NCI-H2029 treated with DMSO at 0.1 percent for 48 hours (cell line): ENCODE results near the gene AFG3L2.

Source experiments
- DNase-seq: peaks from one replicate; lab custom pipeline; 2025; lab: John Stamatoyannopoulos, UW

AFG3L2 gene

DNA sequence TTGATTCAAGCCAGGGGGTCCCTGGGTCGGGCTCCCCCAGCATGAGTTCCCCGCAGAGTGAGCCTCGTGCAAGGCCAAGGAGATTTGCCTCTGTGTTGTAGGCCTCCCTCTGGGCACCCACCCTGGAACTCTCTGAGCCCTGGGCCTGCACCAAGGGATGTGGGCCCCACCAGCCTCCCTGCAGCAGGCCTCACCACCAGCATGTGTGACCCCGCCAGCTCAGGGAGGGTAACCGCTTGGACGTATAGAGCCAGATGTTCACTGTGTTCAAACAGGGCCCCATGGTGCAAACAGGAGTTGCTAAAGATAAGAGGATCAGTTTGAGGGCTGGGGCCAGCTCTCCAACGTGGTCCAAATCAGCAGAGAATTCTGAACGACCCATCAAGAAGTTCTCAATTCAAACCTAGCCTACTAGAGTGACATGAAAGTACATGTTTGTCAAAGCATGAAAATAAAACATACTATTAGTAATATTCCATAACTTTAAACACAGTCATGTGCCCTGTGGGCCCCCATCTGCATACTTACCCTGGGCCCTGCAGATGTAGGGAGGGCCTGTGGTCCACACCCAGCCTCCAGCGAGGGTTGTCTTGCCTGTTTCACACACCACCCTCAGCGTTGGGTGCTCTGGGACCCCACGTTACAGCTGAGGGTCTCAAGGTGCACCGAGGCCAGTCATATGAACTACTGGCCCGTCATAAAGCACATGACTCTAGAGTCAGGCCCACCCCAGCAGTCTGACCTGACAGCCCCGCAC lies 74.5 kb downstream of the AFG3L2 start:
- DNase-seq: no peak

GRCh38 chr18:12301263-12302005 lies 75.6 kb downstream of the AFG3L2 start:
- DNase-seq: no peak

DNA sequence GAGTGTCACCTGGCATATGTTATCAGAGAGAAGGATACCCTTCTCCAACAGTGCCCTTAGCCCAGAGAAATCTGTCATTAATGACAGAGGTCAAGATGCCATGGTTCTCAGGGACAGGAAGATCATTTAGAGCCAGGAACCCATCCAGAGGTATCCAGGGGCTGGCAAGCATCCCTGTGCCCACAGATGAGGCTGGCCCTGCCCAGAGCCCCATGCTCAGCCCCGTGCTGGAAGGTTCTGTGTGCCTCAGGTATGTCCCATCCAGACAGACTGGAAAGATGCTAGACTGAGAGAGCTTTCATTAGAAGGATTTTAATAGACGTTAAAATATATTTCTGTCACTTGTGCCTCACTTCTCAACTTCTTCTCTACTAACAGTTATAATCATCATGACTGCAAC lies 77.2 kb downstream of the AFG3L2 start:
- DNase-seq: no peak

DNA sequence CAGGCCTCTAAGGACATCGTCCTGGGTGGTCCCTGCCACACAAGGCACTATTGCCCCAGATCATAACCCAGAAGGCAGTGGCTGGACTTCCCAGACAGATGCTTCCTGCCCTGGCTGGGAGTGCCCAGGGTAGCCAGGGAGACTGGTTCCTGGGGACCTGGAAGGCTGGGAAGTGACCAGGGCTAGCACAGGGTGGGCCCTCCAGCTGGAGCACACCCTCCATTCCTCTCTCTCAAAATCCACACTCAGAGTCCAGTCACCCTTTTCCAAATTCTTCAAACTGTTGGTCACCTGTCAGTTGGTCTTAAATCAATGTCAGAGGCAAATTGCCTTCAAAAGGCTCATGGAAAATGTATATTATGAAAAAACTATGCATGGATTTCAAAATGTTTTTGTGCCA lies 80.6 kb downstream of the AFG3L2 start:
- DNase-seq: no peak

- DNase-seq: no peak
These were observed 81.0 kb downstream of the AFG3L2 start for GRCh38 chr18:12296087-12296403.

GRCh38 chr18:12295389-12296086 lies 81.5 kb downstream of the AFG3L2 start:
- DNase-seq: no peak

- no peak for DNase-seq
These were observed 83.2 kb downstream of the AFG3L2 start for GRCh38 chr18:12293831-12294230.

DNA sequence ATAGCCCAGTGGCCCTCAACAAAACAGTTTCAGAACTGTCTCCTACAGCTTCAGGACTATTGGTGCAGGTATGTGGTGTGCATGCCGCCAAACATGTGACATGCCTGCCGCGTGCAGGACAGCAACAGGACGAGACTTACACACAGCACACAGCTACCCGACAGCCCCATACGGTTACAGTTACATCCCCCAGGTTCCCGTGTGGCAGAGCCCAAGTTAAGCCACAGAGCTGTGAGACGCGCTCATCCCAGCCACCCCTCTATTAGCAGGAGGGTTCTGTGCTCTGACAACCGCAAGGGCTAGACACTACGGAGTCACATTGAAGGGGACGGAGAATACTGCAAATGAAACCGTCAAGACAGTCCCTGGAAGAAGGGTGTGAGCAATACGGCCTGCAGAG lies 85.3 kb downstream of the AFG3L2 start:
- DNase-seq: no peak

DNA sequence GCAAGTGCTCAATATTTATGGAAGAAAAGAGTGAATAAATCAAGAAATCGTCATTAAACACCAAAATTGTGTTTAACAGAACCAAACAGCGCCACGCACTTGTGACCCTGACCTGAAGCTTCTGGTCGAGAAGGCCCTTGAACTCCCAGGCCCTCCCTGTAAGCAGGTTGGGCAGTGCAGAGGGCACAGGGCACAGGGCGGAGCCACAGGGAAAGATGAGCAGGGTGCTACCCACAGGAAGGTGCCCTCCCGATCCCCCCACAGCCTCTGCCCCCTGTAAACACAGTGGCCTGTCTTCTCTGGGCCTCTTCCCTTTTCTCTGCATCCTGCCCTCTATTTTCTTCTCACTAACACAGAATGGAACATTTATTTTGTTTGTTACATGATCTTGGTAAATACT lies 85.9 kb downstream of the AFG3L2 start:
- no peak for DNase-seq

- no peak for DNase-seq
These were observed 86.9 kb downstream of the AFG3L2 start for GRCh38 chr18:12290086-12290485.

DNA sequence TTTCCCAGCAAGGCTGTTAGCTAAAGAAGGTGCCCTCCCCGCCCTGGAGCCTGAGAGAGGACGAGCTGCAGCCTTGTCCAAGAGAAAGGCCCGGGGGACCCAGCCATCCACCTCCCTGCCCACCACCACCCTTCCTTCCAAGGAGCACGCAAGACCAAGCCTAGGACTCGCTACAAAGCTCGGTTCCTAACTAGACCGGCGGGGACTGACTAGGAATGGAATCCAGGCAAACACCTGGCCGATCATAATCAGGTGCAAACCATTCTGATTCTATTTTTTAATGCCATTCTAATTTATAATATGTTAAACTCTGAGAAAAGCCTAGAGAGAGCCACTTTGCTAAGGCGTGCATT lies 88.6 kb downstream of the AFG3L2 start:
- no peak for DNase-seq

- no peak for DNase-seq
These were observed 89.2 kb downstream of the AFG3L2 start for GRCh38 chr18:12287684-12288402.

GRCh38 chr18:12287131-12287681 lies 89.8 kb downstream of the AFG3L2 start:
- DNase-seq: no peak

DNA sequence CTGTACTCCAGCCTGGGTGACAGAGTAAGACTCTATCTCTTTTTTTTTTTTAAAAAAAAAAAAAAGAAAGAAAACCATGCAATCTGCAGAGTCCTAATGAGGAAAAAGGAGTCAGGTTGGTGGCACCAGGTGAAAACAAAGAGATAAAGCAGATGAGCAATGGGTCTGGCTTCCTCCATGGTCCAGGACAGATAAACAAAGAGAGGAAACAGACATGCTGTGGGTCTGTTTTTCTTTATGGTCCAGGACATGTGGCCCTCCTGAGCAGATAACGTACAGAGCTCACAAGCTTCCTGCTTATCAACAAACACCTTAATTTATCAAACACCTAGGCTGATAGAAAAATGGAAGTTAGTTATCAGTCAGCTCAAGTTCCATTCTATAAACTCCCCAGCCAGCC lies 93.4 kb downstream of the AFG3L2 start:
- no peak for DNase-seq

DNA sequence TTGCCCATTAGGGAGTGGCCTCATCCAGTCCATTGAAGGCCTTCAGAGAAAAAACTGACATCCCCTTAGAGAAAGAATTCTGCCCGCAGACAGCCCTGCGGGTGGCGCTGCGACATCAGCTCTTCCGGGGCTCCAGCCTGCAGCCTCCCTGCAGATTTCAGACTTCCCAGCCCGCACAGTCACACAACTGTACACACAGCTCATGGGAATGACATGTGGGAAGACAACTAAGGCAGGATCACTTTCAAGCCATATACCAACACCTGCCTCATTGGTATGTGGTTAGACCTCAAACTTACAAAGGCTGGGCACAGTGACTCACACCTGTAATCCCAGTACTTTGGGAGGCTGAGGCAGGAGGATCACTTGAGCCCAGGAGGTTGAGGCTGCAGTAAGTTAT lies 93.8 kb downstream of the AFG3L2 start:
- DNase-seq: no peak

DNA sequence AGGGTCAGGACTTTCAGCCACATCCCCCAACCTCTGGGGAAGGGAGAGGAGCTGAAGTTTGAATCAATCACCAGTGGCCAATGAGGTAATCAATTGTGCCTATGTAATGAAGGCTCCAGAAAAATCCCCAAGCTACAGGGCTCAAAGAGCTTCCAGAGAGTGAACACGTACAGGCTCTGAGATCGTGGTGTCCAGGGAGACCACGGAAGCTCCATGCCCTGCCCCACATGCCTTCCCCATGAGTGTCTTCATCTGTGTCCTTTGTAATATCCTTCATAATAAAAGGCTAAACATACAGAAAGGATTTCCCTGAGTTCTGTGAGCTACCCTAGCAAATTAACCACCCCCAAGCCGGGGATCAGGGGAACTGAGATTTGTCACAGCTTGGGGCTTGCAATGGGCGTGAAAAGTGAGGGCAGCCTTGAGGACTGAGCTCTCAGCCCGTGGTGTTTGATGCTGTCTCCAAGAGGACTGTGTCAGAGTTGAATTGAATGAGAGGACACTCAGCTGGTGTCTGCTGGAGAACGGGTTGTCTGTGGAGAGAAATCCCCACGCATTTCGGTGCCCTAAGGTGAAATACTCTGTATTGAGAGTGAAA lies 94.5 kb downstream of the AFG3L2 start:
- no peak for DNase-seq

- DNase-seq: no peak
These were observed 95.2 kb downstream of the AFG3L2 start for GRCh38 chr18:12281861-12282260.

DNA sequence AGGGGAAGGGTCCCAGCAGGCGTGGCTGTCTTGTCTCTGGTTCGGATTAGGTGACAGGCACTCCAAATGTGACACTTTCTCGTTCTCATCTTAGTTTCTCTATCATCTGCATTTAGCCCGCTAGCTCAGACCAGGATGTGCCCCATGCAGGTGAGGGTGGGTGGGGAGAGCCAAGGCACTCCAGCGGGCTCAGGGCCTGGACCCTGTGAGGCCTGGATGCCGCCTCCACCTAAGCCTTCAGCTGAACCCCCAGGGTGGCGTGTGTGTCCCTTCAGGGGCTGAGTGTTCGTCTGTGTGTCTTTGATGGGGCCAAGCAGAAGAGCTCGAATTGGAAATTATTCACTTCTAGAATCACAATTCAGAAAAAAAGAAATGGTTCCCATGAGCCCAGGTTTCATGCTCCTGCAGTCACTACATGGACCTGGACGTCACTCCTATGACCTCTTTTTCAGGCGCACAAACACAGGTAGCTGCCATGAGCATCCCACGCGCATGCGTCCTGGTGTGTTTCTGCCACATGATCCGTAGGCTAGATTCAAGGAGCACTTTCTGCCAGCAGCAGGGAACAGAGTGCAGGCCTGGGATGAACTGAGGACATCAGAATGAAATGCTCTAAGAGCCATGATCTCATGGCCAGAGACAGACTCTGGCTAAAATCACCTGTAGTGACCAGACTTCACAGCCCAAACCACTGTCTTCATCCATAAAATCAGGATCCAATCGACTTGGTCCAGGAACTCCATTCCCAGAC lies 97.1 kb downstream of the AFG3L2 start:
- no peak for DNase-seq
